ENCODE data around the gene PLPPR1.

PLPPR1 gene

GRCh38 chr9:101354765-101355708, 326.5 kb downstream of the PLPPR1 start:
- no peak for DNase-seq

- no peak for DNase-seq
Observed at GRCh38 chr9:101356619-101357018, 328.1 kb downstream of the PLPPR1 start.

DNA sequence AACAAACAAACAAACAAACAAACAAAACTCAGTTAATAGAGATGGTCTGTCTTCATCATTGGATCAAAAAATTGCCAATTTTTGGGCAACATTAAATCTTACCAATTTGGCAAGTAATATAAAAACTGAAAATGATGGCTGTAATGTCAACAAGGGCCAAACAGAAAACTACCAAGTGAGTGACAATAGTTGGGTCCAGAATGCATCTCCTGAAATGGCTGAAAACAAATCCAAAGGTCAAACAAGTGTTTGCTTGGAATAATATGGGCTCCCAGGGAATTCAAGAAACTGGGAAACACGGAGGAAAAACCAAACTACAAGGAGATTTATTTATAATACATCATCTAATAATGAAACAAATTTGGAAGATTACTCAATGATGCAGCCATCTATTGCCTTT, 331.2 kb downstream of the PLPPR1 start:
- no peak for DNase-seq

GRCh38 chr9:101360647-101361046, 332.1 kb downstream of the PLPPR1 start:
- no peak for DNase-seq

GRCh38 chr9:101362450-101362849, 333.9 kb downstream of the PLPPR1 start:
- no peak for DNase-seq

- DNase-seq, result no peak
Observed at GRCh38 chr9:101365181-101365580, 336.7 kb downstream of the PLPPR1 start.

- no peak for DNase-seq
Observed at GRCh38 chr9:101366038-101366756, 337.7 kb downstream of the PLPPR1 start.

DNA sequence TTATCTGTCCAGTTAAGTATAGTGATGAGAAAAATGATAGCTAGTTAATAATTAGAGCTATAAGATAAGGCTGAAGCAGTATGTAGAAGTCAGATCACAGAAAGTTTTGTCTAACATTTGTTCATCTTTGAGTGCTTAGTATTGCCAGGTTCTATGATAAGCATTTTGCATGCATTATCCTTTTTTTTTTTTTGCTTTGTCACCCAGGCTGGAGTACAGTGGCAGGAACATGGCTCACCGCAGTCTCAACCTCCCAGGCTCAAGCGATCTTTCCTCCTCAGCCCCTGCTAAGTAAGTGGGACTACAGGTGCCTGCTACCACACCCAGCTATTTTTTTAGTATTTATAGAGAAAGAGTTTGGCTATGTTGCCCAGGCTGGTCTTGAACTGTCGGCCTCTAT, 338.8 kb downstream of the PLPPR1 start:
- DNase-seq, result no peak

DNA sequence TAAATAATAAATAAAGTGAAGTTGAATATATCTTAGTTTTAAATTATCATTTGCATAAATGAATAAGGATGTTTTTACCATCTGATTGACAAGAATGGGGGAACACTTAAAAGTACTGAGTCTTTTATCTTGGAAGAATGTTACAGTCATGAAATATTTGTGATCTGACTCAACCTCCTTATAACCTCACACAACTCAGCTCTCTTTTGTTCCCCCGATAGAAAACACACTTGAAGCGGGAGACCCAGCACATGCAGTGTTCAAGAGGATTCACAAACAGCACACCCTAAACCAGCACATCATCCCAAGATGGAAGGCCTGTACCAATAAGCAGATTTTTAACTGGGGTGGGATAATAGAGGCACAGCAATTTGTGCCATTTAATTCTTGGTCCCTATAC, 340.8 kb downstream of the PLPPR1 start:
- no peak for DNase-seq

- no peak for DNase-seq
Observed at GRCh38 chr9:101369884-101370531, 341.5 kb downstream of the PLPPR1 start.

DNA sequence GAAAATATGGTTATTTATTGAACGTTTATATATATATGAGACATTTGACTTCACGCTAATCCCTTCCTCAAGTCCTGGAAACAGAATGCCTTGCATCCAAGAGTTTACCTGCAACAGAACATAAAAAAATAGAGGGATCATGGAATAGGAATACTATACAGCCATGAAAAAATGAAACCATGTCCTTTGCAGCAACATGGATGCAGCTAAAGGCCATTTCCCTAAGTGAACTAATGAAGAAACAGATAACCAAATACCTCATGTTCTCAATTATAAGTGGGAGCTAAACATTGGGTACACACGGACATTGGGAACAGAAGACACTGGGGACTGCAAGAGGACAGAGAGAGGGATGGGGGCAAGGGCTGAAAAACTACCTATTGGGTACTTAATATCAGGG, 343.3 kb downstream of the PLPPR1 start:
- no peak for DNase-seq

DNA sequence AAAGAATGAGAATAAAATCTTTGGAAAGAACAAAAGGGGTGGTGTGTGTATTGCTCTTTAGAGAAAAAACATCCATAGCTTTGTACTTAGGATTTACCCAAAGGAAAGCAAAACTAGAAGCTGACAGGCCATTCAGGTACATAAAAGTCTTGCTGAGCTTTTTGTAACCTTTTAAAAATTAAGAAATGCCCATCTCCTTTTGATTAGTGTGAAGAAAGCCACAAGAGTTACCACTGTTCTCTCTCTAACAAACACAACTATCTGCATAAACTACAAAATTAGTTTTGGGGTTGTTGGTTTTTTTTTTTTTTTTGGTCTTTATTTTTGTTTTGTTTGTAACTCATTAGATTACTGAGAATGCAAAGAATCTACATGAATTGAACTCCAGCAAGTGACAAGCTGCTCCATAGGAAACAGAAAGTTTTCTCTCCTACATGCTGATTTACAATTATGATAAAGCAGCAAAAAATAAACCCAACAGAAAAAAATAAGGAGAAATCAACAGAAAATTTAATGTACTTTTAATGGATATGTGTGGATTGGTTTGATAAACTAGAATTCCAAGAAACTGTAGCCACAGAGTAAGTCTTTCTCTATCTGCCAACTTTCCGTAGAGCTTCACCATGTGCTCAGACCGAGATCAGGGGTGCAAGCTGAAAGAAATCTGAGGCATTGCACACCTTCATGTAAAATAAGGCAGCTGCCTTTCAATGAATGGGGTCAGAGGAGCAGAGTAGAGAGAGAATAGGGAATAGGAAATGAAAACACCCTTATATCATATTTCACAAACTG, 344.0 kb downstream of the PLPPR1 start:
- DNase-seq, result no peak
